Mucosa of descending colon (tissue), 3 donors: ENCODE results near the gene FRAT2. TPM values are rescaled to one million over a fixed set of nuclear protein-coding genes. Genes with fewer than 3 reads are reported as not detected.

Experiments
- ATAC-seq: fragments of 200-7000 bp; cut with Tn5 transposase; one replicate; pipeline ENCODE4 v1.9.1; 2020; ENCODE audit warnings: mild to moderate bottlenecking, moderate library complexity
- DNase-seq, 3 donors: peaks; one replicate each; pipeline ENCODE4 v3.0.0-alpha.2; 2020
- H3K36me3 ChIP-seq: fragments of 200-600 bp; one replicate; pipeline ENCODE4 v1.8.0; 2021; ENCODE audit warnings: low read depth, mild to moderate bottlenecking
- H3K4me1 ChIP-seq: fragments of 200-600 bp; one replicate; pipeline ENCODE4 v1.8.0; 2021; ENCODE audit warnings: low read depth, mild to moderate bottlenecking
- H3K4me3 ChIP-seq: fragments of 200-600 bp; one replicate; pipeline ENCODE4 v1.8.0; 2021; ENCODE audit warnings: mild to moderate bottlenecking
- H3K9me3 ChIP-seq: fragments of 200-600 bp; one replicate; pipeline ENCODE4 v1.8.0; 2021; ENCODE audit warnings: mild to moderate bottlenecking
- CTCF ChIP-seq: fragments of 200-600 bp; IDR thresholded peaks from one replicate; pipeline ENCODE4 v1.8.0; 2022; ENCODE audit warnings: antibody characterized with exemption, mild to moderate bottlenecking
- intact Hi-C, 2 donors: fragments of 100-400 bp; cut with DNase I in 1 of 2; cut with micrococcal nuclease in 1 of 2; formaldehyde crosslinking; loops; one replicate each; pipeline versions ENCODE4 v1.11.0 to v1.11.1; 2022; cut with DNase I, micrococcal nuclease
- total RNA-seq, 3 donors: library from RNA; stranded (reverse); fragmentation: NEBNext Ultra II Directional in 2 of 3; extraction: Animal tissue kit (Norgen Biotek cat#: 25700) in 2 of 3; gene quantifications; one replicate each; pipeline versions ENCODE4 v1.2.1 to v1.2.4, GENCODE V29; 2021 to 2023
- donor health status: DM: no; HTN: no; CAD: no; lungs with moderate emphysema.
- donor health status: DM: no; HTN: no; CAD: no.
- donor health status: DM: no; HTN: yes; CAD: no.

The FRAT2 gene
- total RNA-seq, 3 donors from 2014 or later = 26.2 to 42.5 (median 33.3) TPM

- intact Hi-C loops = no loop called here
- no peaks in the 10 kb centered on the region for H3K36me3 ChIP-seq
- H3K9me3 ChIP-seq = no peaks in the 10 kb centered on the region
- DNase-seq = no peak
- TF ChIP-seq CTCF = no peak
- ATAC-seq = no peak
- no peaks in the 10 kb centered on the region for H3K4me1 ChIP-seq
- H3K4me3 ChIP-seq = no peak overlapping the region
These were observed 32.7 kb upstream of the FRAT2 start for GRCh38 chr10:97367126-97367649.

GRCh38 chr10:97366572-97366971, 32.0 kb upstream of the FRAT2 start:
- no peaks in the 10 kb centered on the region for H3K9me3 ChIP-seq
- H3K4me1 ChIP-seq = no peaks in the 10 kb centered on the region
- intact Hi-C loops = no loop called here
- H3K36me3 ChIP-seq = no peaks in the 10 kb centered on the region
- no peak overlapping the region for H3K4me3 ChIP-seq
- ATAC-seq (no peak), DNase-seq (no peak)
- TF ChIP-seq CTCF = no peak

- Histone ChIP-seq H3K4me1 (no peaks in the 10 kb centered on the region), H3K36me3 (no peaks in the 10 kb centered on the region), H3K9me3 (no peaks in the 10 kb centered on the region), H3K4me3 (no peak overlapping the region)
- ATAC-seq (peak; percentile 48), DNase-seq (no peak)
- no peak for TF ChIP-seq CTCF
- intact Hi-C loops = no loop called here
These were observed 31.3 kb upstream of the FRAT2 start for GRCh38 chr10:97365761-97366351.

GRCh38 chr10:97363071-97363470, 28.5 kb upstream of the FRAT2 start:
- intact Hi-C loops = no loop called here
- Histone ChIP-seq H3K4me3 (no peak overlapping the region), H3K9me3 (no peaks in the 10 kb centered on the region), H3K4me1 (no peaks in the 10 kb centered on the region), H3K36me3 (no peaks in the 10 kb centered on the region)
- ATAC-seq (no peak), DNase-seq (no peak)
- no peak for TF ChIP-seq CTCF

- H3K36me3 ChIP-seq = no peaks in the 10 kb centered on the region
- intact Hi-C loops = no loop called here
- no peaks in the 10 kb centered on the region for H3K9me3 ChIP-seq
- no peaks in the 10 kb centered on the region for H3K4me1 ChIP-seq
- ATAC-seq = no peak
- DNase-seq = no peak
- H3K4me3 ChIP-seq = no peak overlapping the region
- TF ChIP-seq CTCF = no peak
These were observed 27.9 kb upstream of the FRAT2 start for GRCh38 chr10:97362310-97363033.
